Measurements from ENCODE around the gene NLRX1. TPM values are rescaled to one million over a fixed set of nuclear protein-coding genes. Genes with fewer than 3 reads are reported as not detected.

The NLRX1 gene
- total RNA-seq, 1 experiment from 2014 or later: 21.4 TPM

DNA sequence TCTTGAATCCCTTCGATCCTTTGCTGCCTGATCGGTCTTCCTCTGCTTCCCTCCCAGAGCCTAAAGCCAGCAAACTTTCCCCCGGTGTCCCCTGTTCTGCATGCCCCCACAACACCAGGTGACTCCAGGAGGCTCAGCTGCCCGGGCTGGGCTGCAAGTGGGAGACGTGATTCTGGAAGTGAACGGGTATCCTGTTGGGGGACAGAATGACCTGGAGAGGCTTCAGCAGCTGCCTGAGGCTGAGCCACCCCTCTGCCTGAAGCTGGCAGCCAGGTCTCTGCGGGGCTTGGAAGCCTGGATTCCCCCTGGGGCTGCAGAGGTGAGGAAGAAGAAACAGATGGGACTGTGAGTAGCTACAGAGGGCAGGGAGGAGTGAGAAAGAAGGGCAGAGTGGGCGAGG, 20.4 kb downstream of the NLRX1 start:
- H4K20me1 ChIP-seq (ENCODE audit: insufficient read depth): no peaks in the 10 kb centered on the region
- peaks cover 4 to 17% of the 10 kb centered on the region in 2 experiments; a peak in 3 of 4 replicates for H3K4me1 ChIP-seq (ENCODE audit: control insufficient read depth in 1 of 2, insufficient read depth in 2 of 2, low read length in 2 of 2)
- 0 out of 2 replicates have a peak overlapping the region, but pooled peaks have one; percentile 5 for H3K4me2 ChIP-seq (ENCODE audit: low read length)
- ChIA-PET CTCF (no interaction called here), POLR2A (no interaction called here), RAD21 (ENCODE audit: low non-redundant PET in 1 of 2, low total read pairs in 2 of 2, uncharacterized antibody in 2 of 2, unreplicated experiment in 2 of 2) (no interaction called here)
- TF ChIP-seq EGR1 (IDR thresholded peaks at IDR 0.05; ENCODE audit: low read depth) (no peak), TCF7L2 (IDR thresholded peaks at IDR 0.05; ENCODE audit: borderline replicate concordance, extremely low read depth, insufficient read depth, insufficient read length) (no peak), CBX3 (IDR thresholded peaks at IDR 0.05; ENCODE audit: low read depth) (no peak), POLR2AphosphoS5 (IDR thresholded peaks at IDR 0.05; ENCODE audit: low read depth, low read length) (no peak), EZH2 (IDR thresholded peaks at IDR 0.05) (no peak), FOSL1 (IDR thresholded peaks at IDR 0.05; ENCODE audit: low read depth) (no peak), ELF1 (IDR thresholded peaks at IDR 0.05; ENCODE audit: borderline replicate concordance, low read depth) (no peak), ZNF274 (IDR thresholded peaks at IDR 0.05; ENCODE audit: low read depth, low read length) (no peak), SP1 (IDR thresholded peaks at IDR 0.05; ENCODE audit: low read depth) (no peak), POLR2A (IDR thresholded peaks at IDR 0.05; ENCODE audit: borderline replicate concordance, extremely low read depth, insufficient read depth, insufficient read length) (no peak)
- TF ChIP-seq, protein P1, sequence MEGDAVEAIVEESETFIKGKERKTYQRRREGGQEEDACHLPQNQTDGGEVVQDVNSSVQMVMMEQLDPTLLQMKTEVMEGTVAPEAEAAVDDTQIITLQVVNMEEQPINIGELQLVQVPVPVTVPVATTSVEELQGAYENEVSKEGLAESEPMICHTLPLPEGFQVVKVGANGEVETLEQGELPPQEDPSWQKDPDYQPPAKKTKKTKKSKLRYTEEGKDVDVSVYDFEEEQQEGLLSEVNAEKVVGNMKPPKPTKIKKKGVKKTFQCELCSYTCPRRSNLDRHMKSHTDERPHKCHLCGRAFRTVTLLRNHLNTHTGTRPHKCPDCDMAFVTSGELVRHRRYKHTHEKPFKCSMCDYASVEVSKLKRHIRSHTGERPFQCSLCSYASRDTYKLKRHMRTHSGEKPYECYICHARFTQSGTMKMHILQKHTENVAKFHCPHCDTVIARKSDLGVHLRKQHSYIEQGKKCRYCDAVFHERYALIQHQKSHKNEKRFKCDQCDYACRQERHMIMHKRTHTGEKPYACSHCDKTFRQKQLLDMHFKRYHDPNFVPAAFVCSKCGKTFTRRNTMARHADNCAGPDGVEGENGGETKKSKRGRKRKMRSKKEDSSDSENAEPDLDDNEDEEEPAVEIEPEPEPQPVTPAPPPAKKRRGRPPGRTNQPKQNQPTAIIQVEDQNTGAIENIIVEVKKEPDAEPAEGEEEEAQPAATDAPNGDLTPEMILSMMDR (IDR thresholded peaks at IDR 0.05 in 2 of 3, conservative IDR thresholded peaks at IDR 0.05 in 1 of 3; ENCODE audit: borderline replicate concordance in 1 of 3, insufficient read depth in 1 of 3, low read depth in 2 of 3, low read length in 2 of 3): no peak
- TF ChIP-seq, protein P2, sequence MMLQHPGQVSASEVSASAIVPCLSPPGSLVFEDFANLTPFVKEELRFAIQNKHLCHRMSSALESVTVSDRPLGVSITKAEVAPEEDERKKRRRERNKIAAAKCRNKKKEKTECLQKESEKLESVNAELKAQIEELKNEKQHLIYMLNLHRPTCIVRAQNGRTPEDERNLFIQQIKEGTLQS (IDR thresholded peaks at IDR 0.05): no peak
- H3K9ac ChIP-seq (ENCODE audit: low read length): no peak overlapping the region
- no peaks in the 10 kb centered on the region for H3K79me2 ChIP-seq (ENCODE audit: insufficient read depth, low read length)
- no peak for ATAC-seq
- no peak for DNase-seq (ENCODE audit: low read depth, low spot score)
- H3K27ac ChIP-seq (ENCODE audit: low read depth, low read length): no peak overlapping the region
- no peaks in the 10 kb centered on the region for H3K36me3 ChIP-seq (ENCODE audit: control insufficient read depth in 1 of 2, insufficient read depth in 2 of 2, low read length in 2 of 2)
- H3K27me3 ChIP-seq (ENCODE audit: insufficient read depth, low read length): no peaks in the 10 kb centered on the region
- no peak overlapping the region for H3K4me3 ChIP-seq (replicated peaks in 1 of 2; ENCODE audit: low read depth in 1 of 2, low read length in 2 of 2)
- BruUV-seq (replicated peaks): no TSS peak
- no peak overlapping the region for H2AFZ ChIP-seq (ENCODE audit: low read depth, low read length, poor library complexity, severe bottlenecking)
- no peaks in the 10 kb centered on the region for H3K9me2 ChIP-seq (ENCODE audit: insufficient read depth)
- no peaks in the 10 kb centered on the region for H3K9me3 ChIP-seq (ENCODE audit: control insufficient read depth in 1 of 2, insufficient read depth in 1 of 2, low read depth in 1 of 2, low read length in 2 of 2)
- intact Hi-C loops (cut with micrococcal nuclease): no loop called here

Measured in HCT116 (cell line).